IMR-90 (cell line): ENCODE measurements around the gene DTNA. TPM values are rescaled to one million over a fixed set of nuclear protein-coding genes. Genes with fewer than 3 reads are reported as not detected.

Experiments used
- ATAC-seq: fragments of 200-7000 bp; cut with Tn5 transposase; 2 replicates; pipeline ENCODE4 v1.9.1; 2020; ENCODE audit warnings: low read depth, mild to moderate bottlenecking, moderate library complexity
- BruUV-seq: library from RNA; stranded (reverse); fragments of 400-500 nt; replicated peaks from 2 replicates; lab custom pipeline; 2021; lab: Mats Ljungman, UMichigan
- CTCF ChIA-PET: fragments of 300-600 bp; formaldehyde crosslinking; extraction: SDS; loops from one replicate; lab custom pipeline; 2021; ENCODE audit warnings: antibody characterized with exemption; lab: Yijun Ruan, JAX
- POLR2A ChIA-PET: fragments of 300-600 bp; sonication (Branson Sonifier 250); formaldehyde crosslinking; loops from one replicate; lab custom pipeline; 2022; ENCODE audit warnings: antibody characterized with exemption; ENCODE audit not compliant: unreplicated experiment; lab: Charles Lee
- DNase-seq: peaks from one replicate; pipeline ENCODE4 v3.0.0; 2013
- H2AFZ ChIP-seq: replicated peaks from 2 replicates; pipeline ENCODE3; 2013; ENCODE audit warnings: low read length, mild to moderate bottlenecking; ENCODE audit not compliant: poor library complexity
- H2AK5ac ChIP-seq: 2 replicates; pipeline ENCODE4 v1.6.1; 2013; ENCODE audit warnings: low read depth, low read length, inconsistent platforms
- H2AK9ac ChIP-seq: replicated peaks from 2 replicates; pipeline ENCODE3; 2013; ENCODE audit warnings: mild to moderate bottlenecking, low read depth, low read length, moderate library complexity; ENCODE audit not compliant: poor library complexity
- H2BK120ac ChIP-seq: 2 replicates; pipeline ENCODE4 v1.6.1; 2013; ENCODE audit warnings: low read depth, low read length, inconsistent platforms
- H2BK15ac ChIP-seq: 3 replicates; pipeline ENCODE4 v1.6.1; 2013; ENCODE audit warnings: low read depth, low read length, inconsistent platforms
- H2BK20ac ChIP-seq: 2 replicates; pipeline ENCODE4 v1.6.1; 2013; ENCODE audit warnings: low read depth, mild to moderate bottlenecking, inconsistent platforms, low read length, moderate library complexity
- H2BK5ac ChIP-seq: 2 replicates; pipeline ENCODE4 v1.6.1; 2013; ENCODE audit warnings: mild to moderate bottlenecking, low read depth, low read length, inconsistent platforms; ENCODE audit not compliant: poor library complexity, severe bottlenecking
- H3K14ac ChIP-seq: replicated peaks from 2 replicates; pipeline ENCODE4 v1.6.1; 2013; ENCODE audit warnings: low read depth, low read length, inconsistent platforms
- H3K18ac ChIP-seq: 2 replicates; pipeline ENCODE4 v1.6.1; 2013; ENCODE audit warnings: low read depth, low read length, control low read depth
- H3K23ac ChIP-seq: 2 replicates; pipeline ENCODE4 v1.6.1; 2013; ENCODE audit warnings: low read depth, low read length, inconsistent platforms
- H3K27ac ChIP-seq: 2 replicates; pipeline ENCODE4 v1.5.1; 2013; ENCODE audit warnings: mild to moderate bottlenecking, control low read depth, low read length; ENCODE audit not compliant: insufficient read depth
- H3K27me3 ChIP-seq: 2 replicates; pipeline ENCODE4 v1.6.1; 2013; ENCODE audit warnings: low read length; ENCODE audit not compliant: control insufficient read depth, insufficient read depth
- H3K36me3 ChIP-seq: 2 replicates; pipeline ENCODE4 v1.6.1; 2013; ENCODE audit warnings: low read length, mixed read lengths; ENCODE audit not compliant: control insufficient read depth, insufficient read depth
- H3K4ac ChIP-seq: 2 replicates; pipeline ENCODE4 v1.6.1; 2013; ENCODE audit warnings: low read depth, low read length, inconsistent platforms
- H3K4me1 ChIP-seq: 2 replicates; pipeline ENCODE4 v1.6.1; 2013; ENCODE audit warnings: low read length, mixed read lengths; ENCODE audit not compliant: control insufficient read depth, insufficient read depth
- H3K4me2 ChIP-seq: 2 replicates; pipeline ENCODE4 v1.6.1; 2013; ENCODE audit warnings: low read depth, mild to moderate bottlenecking, control low read depth, low read length, moderate library complexity
- H3K4me3 ChIP-seq: 2 replicates; pipeline ENCODE4 v1.5.1; 2013; ENCODE audit warnings: low read depth, mild to moderate bottlenecking, control low read depth, low read length, moderate library complexity; ENCODE audit not compliant: insufficient read depth
- H3K56ac ChIP-seq: 2 replicates; pipeline ENCODE4 v1.6.1; 2013; ENCODE audit warnings: low read length, inconsistent platforms; ENCODE audit not compliant: insufficient read depth; ENCODE audit errors: extremely low read depth
- H3K79me1 ChIP-seq, 2 experiments: 2 replicates each; pipeline ENCODE4 v1.6.1; 2013; ENCODE audit warnings: low read length in 2 of 2, inconsistent platforms in 1 of 2, low read depth in 1 of 2
- H3K9ac ChIP-seq: 2 replicates; pipeline ENCODE4 v1.6.1; 2013; ENCODE audit warnings: low read depth, low read length, control low read depth
- H3K9me1 ChIP-seq: 2 replicates; pipeline ENCODE4 v1.6.1; 2013; ENCODE audit warnings: low read length, inconsistent platforms; ENCODE audit not compliant: insufficient read depth
- H3K9me3 ChIP-seq: 2 replicates; pipeline ENCODE4 v1.6.1; 2013; ENCODE audit warnings: low read length; ENCODE audit not compliant: control insufficient read depth, insufficient read depth
- H4K20me1 ChIP-seq: 2 replicates; pipeline ENCODE4 v1.6.1; 2013; ENCODE audit warnings: low read length, inconsistent platforms; ENCODE audit not compliant: insufficient read depth
- H4K5ac ChIP-seq: 2 replicates; pipeline ENCODE4 v1.6.1; 2013; ENCODE audit warnings: mild to moderate bottlenecking, low read depth, low read length, control low read depth
- H4K8ac ChIP-seq, 2 experiments: 2 replicates each; pipeline ENCODE4 v1.6.1; 2013; ENCODE audit warnings: low read depth in 2 of 2, low read length in 2 of 2, control low read depth in 1 of 2, inconsistent platforms in 1 of 2
- H4K91ac ChIP-seq: 2 replicates; pipeline ENCODE4 v1.6.1; 2013; ENCODE audit warnings: low read depth, low read length, inconsistent platforms; ENCODE audit not compliant: insufficient read depth
- CEBPB ChIP-seq: IDR thresholded peaks from 2 replicates; pipeline ENCODE4 v1.6.1; 2012; ENCODE audit warnings: low read depth, low read length, improper control_type of control experiment
- CHD1 ChIP-seq: IDR thresholded peaks from 2 replicates; pipeline ENCODE4 v1.6.1; 2012; ENCODE audit warnings: low read depth, low read length, improper control_type of control experiment
- CTCF ChIP-seq: conservative IDR thresholded peaks from 2 replicates; pipeline ENCODE4 v1.5.1; 2012; ENCODE audit warnings: mild to moderate bottlenecking, low read depth, low read length, improper control_type of control experiment
- FOS ChIP-seq: fragments of 150-350 bp; IDR thresholded peaks from 2 replicates; pipeline ENCODE4 v1.6.1; 2016; ENCODE audit warnings: low read depth, low read length
- MAFK ChIP-seq: IDR thresholded peaks from 2 replicates; pipeline ENCODE4 v1.6.1; 2012; ENCODE audit warnings: low read depth, low read length, improper control_type of control experiment
- MAZ ChIP-seq: IDR thresholded peaks from 2 replicates; pipeline ENCODE4 v1.6.1; 2012; ENCODE audit warnings: low read depth, mild to moderate bottlenecking, low read length, improper control_type of control experiment, moderate library complexity, borderline replicate concordance
- MXI1 ChIP-seq: IDR thresholded peaks from 2 replicates; pipeline ENCODE4 v1.6.1; 2012; ENCODE audit warnings: low read depth, mild to moderate bottlenecking, low read length, moderate library complexity, borderline replicate concordance
- POLR2A ChIP-seq: IDR thresholded peaks from 2 replicates; pipeline ENCODE4 v1.6.1; 2012; ENCODE audit warnings: mild to moderate bottlenecking, low read depth, low read length
- RAD21 ChIP-seq: IDR thresholded peaks from 2 replicates; pipeline ENCODE4 v1.6.1; 2012; ENCODE audit warnings: low read length, improper control_type of control experiment
- RCOR1 ChIP-seq: IDR thresholded peaks from 2 replicates; pipeline ENCODE4 v1.6.1; 2012; ENCODE audit warnings: mild to moderate bottlenecking, low read length, improper control_type of control experiment; ENCODE audit not compliant: insufficient replicate concordance
- RFX5 ChIP-seq: IDR thresholded peaks from 2 replicates; pipeline ENCODE4 v1.8.0; 2012; ENCODE audit warnings: low read depth, mild to moderate bottlenecking, low read length, moderate library complexity
- SMC3 ChIP-seq: fragments of 150-350 bp; IDR thresholded peaks from 2 replicates; pipeline ENCODE4 v1.6.1; 2016; ENCODE audit warnings: low read depth, mild to moderate bottlenecking, antibody characterized with exemption, low read length, moderate library complexity
- WGBS, 2 experiments: methylation state at CpG; one replicate each; pipeline versions ENCODE4 v1.1.5 to v1.1.7; 2013; ENCODE audit warnings: missing lambda C conversion rate in 2 of 2; ENCODE audit not compliant: insufficient read length in 1 of 2; ENCODE audit errors: extremely low coverage in 2 of 2; 5-methylcytosine and 5-hydroxymethylcytosine counted together
- dilution Hi-C: fragments of 300-500 bp; cut with HindIII; formaldehyde crosslinking; loops from one replicate; pipeline ENCODE4 v1.14.3; 2018; ENCODE audit warnings: low sequenced_read_pairs; ENCODE audit not compliant: unreplicated experiment
- in situ Hi-C: fragments of 300-500 bp; cut with MboI; formaldehyde crosslinking; loops from 3 replicates; pipeline ENCODE4 v1.14.3; 2019; ENCODE audit warnings: low sequenced_read_pairs, inconsistent platforms, mixed read lengths
- intact Hi-C: fragments of 100-400 bp; cut with micrococcal nuclease; formaldehyde crosslinking; loops from 2 replicates; pipeline ENCODE4 v1.10.0; 2022
- polyA plus RNA-seq, 3 experiments: library from polyadenylated mRNA; depleted of rRNA; stranded (reverse); fragments of >200 nt; gene quantifications; 2 replicates each; pipeline ENCODE4 v1.2.3, GENCODE V29; 2012; ENCODE audit warnings: low replicate concordance in 1 of 3
- total RNA-seq: library from RNA; depleted of rRNA; stranded (reverse); fragments of >200 nt; gene quantifications from 2 replicates; pipeline ENCODE4 v1.2.3, GENCODE V29; 2012
- TF ChIP-seq, protein P1 (sequence below): fragments of 150-350 bp; IDR thresholded peaks from 2 replicates; pipeline ENCODE4 v1.6.1; 2017; ENCODE audit warnings: mild to moderate bottlenecking, antibody characterized with exemption, low read length, low read depth

Gene DTNA
- total and polyA plus RNA-seq, 2 of the 4 experiments (the other 2 are of a cell fraction) = 9.5 to 10.8 TPM

- Histone ChIP-seq H2BK5ac (no peak overlapping the region), H2AFZ (no peak overlapping the region), H3K4me1 (no peaks in the 10 kb centered on the region), H3K9ac (no peak overlapping the region), H2BK15ac (no peak overlapping the region), H4K91ac (no peak overlapping the region), H3K27me3 (no peaks in the 10 kb centered on the region), H4K5ac (no peak overlapping the region), H2BK20ac (no peak overlapping the region), H3K27ac (no peak overlapping the region), H3K4me2 (no peak overlapping the region), H3K23ac (no peak overlapping the region), H4K8ac (no peak overlapping the region), H3K14ac (no peak overlapping the region), H3K9me3 (no peaks in the 10 kb centered on the region), H3K4ac (no peak overlapping the region), H3K9me1 (no peaks in the 10 kb centered on the region), H3K79me1 (no peaks in the 10 kb centered on the region), H3K18ac (no peak overlapping the region), H2AK5ac (no peak overlapping the region), H2AK9ac (no peak overlapping the region), H3K36me3 (no peaks in the 10 kb centered on the region), H2BK120ac (no peak overlapping the region), H4K20me1 (no peaks in the 10 kb centered on the region), H3K4me3 (no peak overlapping the region), H3K56ac (no peak overlapping the region)
- TF ChIP-seq, protein P1, sequence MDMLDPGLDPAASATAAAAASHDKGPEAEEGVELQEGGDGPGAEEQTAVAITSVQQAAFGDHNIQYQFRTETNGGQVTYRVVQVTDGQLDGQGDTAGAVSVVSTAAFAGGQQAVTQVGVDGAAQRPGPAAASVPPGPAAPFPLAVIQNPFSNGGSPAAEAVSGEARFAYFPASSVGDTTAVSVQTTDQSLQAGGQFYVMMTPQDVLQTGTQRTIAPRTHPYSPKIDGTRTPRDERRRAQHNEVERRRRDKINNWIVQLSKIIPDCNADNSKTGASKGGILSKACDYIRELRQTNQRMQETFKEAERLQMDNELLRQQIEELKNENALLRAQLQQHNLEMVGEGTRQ = no peak
- TF ChIP-seq MXI1 = no peak
- no peak for TF ChIP-seq MAZ
- TF ChIP-seq SMC3 = no peak
- no peak for TF ChIP-seq RCOR1
- no peak for TF ChIP-seq CEBPB
- TF ChIP-seq FOS = no peak
- no peak for TF ChIP-seq CTCF
- no peak for TF ChIP-seq RFX5
- no peak for TF ChIP-seq POLR2A
- TF ChIP-seq RAD21 = no peak
- no peak for TF ChIP-seq CHD1
- TF ChIP-seq MAFK = no peak
- dilution Hi-C loops (no loop called here), intact Hi-C loops (no loop called here), in situ Hi-C loops (no loop called here)
- CTCF ChIA-PET = no interaction called here
- no peak for DNase-seq
- no CpG with 5 or more reads among the region's 2 CpGs for WGBS, 2 experiments
- no TSS peak for BruUV-seq
- no peak; the same call in 1 of the 2 replicates for ATAC-seq
- POLR2A ChIA-PET = no interaction called here
Measured at GRCh38 chr18:34828093-34828492, 118.0 kb downstream of the DTNA start.
